Adrenal gland (tissue), 5 donors: ENCODE results near the gene DRAP1.

Experiments
- CTCF ChIP-seq, 6 experiments: fragments of 450-650 bp in 4 of 6; fragments of 200-600 bp in 2 of 6; sonication (generic) in 1 of 6; IDR thresholded peaks; 1 replicate in 5 of 6; 2 replicates in 1 of 6; pipeline versions ENCODE4 v1.5.1 to v1.8.0; 2016 to 2021; ENCODE audit warnings: antibody characterized with exemption in 6 of 6, mild to moderate bottlenecking in 2 of 6, moderate library complexity in 1 of 6
- POLR2A ChIP-seq, 2 donors: fragments of 450-650 bp; IDR thresholded peaks; one replicate each; pipeline ENCODE4 v1.6.1; 2017; ENCODE audit warnings: antibody characterized with exemption in 2 of 2, mild to moderate bottlenecking in 2 of 2, moderate library complexity in 1 of 2
- donor health status: DM: no; HTN: no; CAD: no.

GRCh38 chr11:65887723-65888162 is 31.5 kb upstream of the DRAP1 start:
- TF ChIP-seq POLR2A (IDR thresholded peaks at IDR 0.05) (no peak), CTCF (IDR thresholded peaks at IDR 0.05) (no peak)
